Thyroid gland (tissue), 4 donors: Measurements from ENCODE around the gene LRRC2.

Experiments used
- CTCF ChIP-seq, 6 experiments: fragments of 200-600 bp in 3 of 6; fragments of 450-650 bp in 3 of 6; sonication (generic) in 3 of 6; IDR thresholded peaks; one replicate each; pipeline ENCODE4 v1.5.1; 2016 to 2019; ENCODE audit warnings: antibody characterized with exemption in 6 of 6, mild to moderate bottlenecking in 2 of 6, inconsistent platforms in 1 of 6, moderate library complexity in 1 of 6
- POLR2A ChIP-seq, 2 donors: fragments of 450-650 bp; IDR thresholded peaks; one replicate each; pipeline ENCODE4 v1.6.1; 2017; ENCODE audit warnings: antibody characterized with exemption in 2 of 2, mild to moderate bottlenecking in 2 of 2, moderate library complexity in 1 of 2

DNA sequence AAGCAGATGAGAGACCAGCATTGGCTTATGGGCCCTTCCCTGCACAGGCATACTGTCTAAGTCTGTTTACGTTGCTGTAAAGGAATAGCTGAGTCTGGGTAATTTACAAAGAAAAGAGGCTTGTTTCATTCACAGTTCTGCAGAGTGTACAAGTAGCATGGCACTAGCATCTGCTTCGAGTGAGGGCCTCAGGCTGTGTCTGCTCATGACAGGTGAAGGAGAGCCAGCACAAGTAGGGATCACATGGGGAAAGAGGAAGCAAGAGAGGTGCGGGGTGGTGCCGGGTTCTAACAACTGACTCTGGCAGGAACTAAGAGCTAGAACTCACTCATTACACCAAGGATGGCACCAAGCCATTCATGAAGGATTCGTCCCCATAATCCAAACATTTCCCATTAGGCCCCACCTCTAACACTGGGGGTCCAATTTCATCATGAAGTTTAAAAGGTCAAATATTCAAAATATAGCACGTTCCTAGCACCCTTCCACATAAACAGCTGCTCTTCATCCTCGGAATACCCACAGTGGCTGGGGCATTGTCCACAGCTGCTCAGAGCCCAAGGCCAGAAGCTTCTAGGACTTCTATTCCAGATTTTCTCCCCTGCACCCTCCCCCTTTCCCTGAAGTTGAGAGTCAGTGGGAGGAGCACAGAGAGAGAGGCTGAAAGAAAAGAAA lies 62.8 kb downstream of the LRRC2 start:
- TF ChIP-seq CTCF (IDR thresholded peaks at IDR 0.05) = no peak
- no peak for TF ChIP-seq POLR2A (IDR thresholded peaks at IDR 0.05)
